Thoracic aorta (tissue), 2 donors: Measurements from ENCODE around the gene UCN. TPM values are rescaled to one million over a fixed set of nuclear protein-coding genes. Genes with fewer than 3 reads are reported as not detected.

Source experiments
- ATAC-seq: fragments of 150-250 bp; one replicate; pipeline ENCODE4 v1.8.0; 2017; ENCODE audit warnings: low read depth; ENCODE audit not compliant: insufficient number of reproducible peaks, low FRiP score
- DNase-seq: peaks from one replicate; pipeline ENCODE4 v3.0.0-alpha.2; 2020; ENCODE audit warnings: low spot score
- H3K27ac ChIP-seq, 2 donors: fragments of 200-600 bp; sonication (generic); 1 replicate in 1 of 2; 2 replicates in 1 of 2; pipeline ENCODE4 v1.5.1; 2016; ENCODE audit warnings: mild to moderate bottlenecking in 2 of 2, moderate library complexity in 2 of 2
- H3K27me3 ChIP-seq: fragments of 200-600 bp; sonication (generic); replicated peaks from 2 replicates; pipeline ENCODE4 v1.6.0; 2016; ENCODE audit warnings: mild to moderate bottlenecking; ENCODE audit not compliant: insufficient read depth
- H3K36me3 ChIP-seq: fragments of 200-600 bp; sonication (generic); one replicate; pipeline ENCODE4 v1.5.1; 2016
- H3K4me1 ChIP-seq, 2 donors: fragments of 200-600 bp; sonication (generic); 1 replicate in 1 of 2; 2 replicates in 1 of 2; pipeline versions ENCODE4 v1.5.1 to v1.6.0; 2016; ENCODE audit warnings: low read depth in 2 of 2, mild to moderate bottlenecking in 1 of 2; ENCODE audit not compliant: control insufficient read depth in 1 of 2
- H3K4me3 ChIP-seq: fragments of 200-600 bp; sonication (generic); 2 replicates; pipeline ENCODE4 v1.5.1; 2016; ENCODE audit warnings: mild to moderate bottlenecking
- H3K9me3 ChIP-seq: fragments of 200-600 bp; sonication (generic); 2 replicates; pipeline ENCODE4 v1.5.1; 2016
- CTCF ChIP-seq: fragments of 200-600 bp; sonication (generic); IDR thresholded peaks from one replicate; pipeline ENCODE4 v1.5.1; 2019; ENCODE audit warnings: antibody characterized with exemption
- total RNA-seq, 2 donors: library from RNA; depleted of rRNA; stranded (reverse); fragments of >200 nt; gene quantifications; one replicate each; pipeline versions ENCODE4 v1.1.0 to v1.2.3, GENCODE V29; 2016

UCN gene
- total RNA-seq, 2 donors from 2014 or later, result 1.8 TPM; not detected in 1

- no peak for DNase-seq
- Histone ChIP-seq H3K36me3 (peaks cover 52% of the 10 kb centered on the region), H3K27ac (no peak overlapping the region), H3K4me1 (no peaks in the 10 kb centered on the region), H3K27me3 (no peaks in the 10 kb centered on the region), H3K4me3 (no peak overlapping the region), H3K9me3 (no peaks in the 10 kb centered on the region)
- no peak for TF ChIP-seq CTCF
- ATAC-seq, result no peak
Observed at GRCh38 chr2:27336173-27336572, 27.9 kb upstream of the UCN start.

GRCh38 chr2:27335311-27335710, 27.1 kb upstream of the UCN start:
- Histone ChIP-seq H3K9me3 (no peaks in the 10 kb centered on the region), H3K27me3 (no peaks in the 10 kb centered on the region), H3K36me3 (peaks cover 46% of the 10 kb centered on the region), H3K27ac (no peak overlapping the region), H3K4me1 (no peaks in the 10 kb centered on the region), H3K4me3 (no peak overlapping the region)
- DNase-seq (no peak), ATAC-seq (no peak)
- no peak for TF ChIP-seq CTCF

GRCh38 chr2:27324720-27325119, 16.5 kb upstream of the UCN start:
- no peak for DNase-seq
- Histone ChIP-seq H3K9me3 (no peaks in the 10 kb centered on the region), H3K36me3 (peaks cover 29% of the 10 kb centered on the region), H3K27ac (no peak overlapping the region), H3K4me3 (no peak overlapping the region), H3K27me3 (no peaks in the 10 kb centered on the region), H3K4me1 (peaks cover 6 to 24% of the 10 kb centered on the region in 2 donors)
- ATAC-seq, result no peak
- no peak for TF ChIP-seq CTCF

GRCh38 chr2:27323596-27324285, 15.5 kb upstream of the UCN start:
- Histone ChIP-seq H3K27me3 (no peaks in the 10 kb centered on the region), H3K9me3 (no peaks in the 10 kb centered on the region), H3K4me1 (peaks cover 6 to 24% of the 10 kb centered on the region in 2 donors), H3K4me3 (peak overlapping the region; percentile 84), H3K36me3 (peaks cover 22% of the 10 kb centered on the region), H3K27ac (peak overlapping the region; percentile 86)
- DNase-seq (no peak), ATAC-seq (no peak)
- TF ChIP-seq CTCF, result no peak

- ATAC-seq, result peak; percentile 78
- TF ChIP-seq CTCF, result no peak
- DNase-seq, result peak; percentile 71
- peaks cover 14% of the 10 kb centered on the region for H3K36me3 ChIP-seq
- peak within 1 kb of the TSS; percentile 86 for H3K27ac ChIP-seq
- H3K4me3 ChIP-seq, result peak within 1 kb of the TSS; percentile 84
- no peaks in the 10 kb centered on the region for H3K9me3 ChIP-seq
- H3K27me3 ChIP-seq, result no peaks in the 10 kb centered on the region
- peaks cover 6 to 24% of the 10 kb centered on the region in 2 donors for H3K4me1 ChIP-seq
Observed at GRCh38 chr2:27322766-27323595, 14.7 kb upstream of the UCN start, which contains the start of gene MPV17. MPV17 (minus strand) TSS chr2:27323097; CDS start chr2:27322517, 580 bp downstream.
